H9 (cell line): Measurements from ENCODE around the gene NOS3. TPM values are rescaled to one million over a fixed set of nuclear protein-coding genes. Genes with fewer than 3 reads are reported as not detected.

Source experiments
- DNase-seq: peaks from one replicate; pipeline ENCODE4 v3.0.0-alpha.2; 2017
- H2AFZ ChIP-seq: one replicate; pipeline ENCODE4 v1.6.1; 2013; ENCODE audit warnings: mild to moderate bottlenecking, low read length, control low read depth, moderate library complexity
- H2AK5ac ChIP-seq: 2 replicates; pipeline ENCODE4 v1.6.1; 2013; ENCODE audit warnings: low read length, control low read depth, mixed read lengths; ENCODE audit not compliant: insufficient read length
- H2BK120ac ChIP-seq: one replicate; pipeline ENCODE4 v1.6.1; 2013; ENCODE audit warnings: low read depth, mild to moderate bottlenecking, low read length, control low read depth, inconsistent platforms; ENCODE audit not compliant: poor library complexity, severe bottlenecking
- H2BK12ac ChIP-seq: 2 replicates; pipeline ENCODE4 v1.6.1; 2013; ENCODE audit warnings: low read length, control low read depth, mixed read lengths, low read depth; ENCODE audit not compliant: insufficient read length
- H2BK15ac ChIP-seq: 2 replicates; pipeline ENCODE4 v1.6.1; 2013; ENCODE audit warnings: low read depth, low read length, control low read depth
- H2BK20ac ChIP-seq: one replicate; pipeline ENCODE4 v1.6.1; 2013; ENCODE audit warnings: low read depth, mild to moderate bottlenecking, low read length, control low read depth, inconsistent platforms; ENCODE audit not compliant: poor library complexity, severe bottlenecking
- H2BK5ac ChIP-seq: 2 replicates; pipeline ENCODE4 v1.6.1; 2013; ENCODE audit warnings: low read length, control low read depth, mixed read lengths; ENCODE audit not compliant: insufficient read length
- H3K14ac ChIP-seq: 2 replicates; pipeline ENCODE4 v1.6.1; 2013; ENCODE audit warnings: low read length, control low read depth; ENCODE audit not compliant: insufficient read depth
- H3K18ac ChIP-seq: 2 replicates; pipeline ENCODE4 v1.6.1; 2013; ENCODE audit warnings: low read depth, mild to moderate bottlenecking, mixed read lengths, low read length, control low read depth; ENCODE audit not compliant: insufficient read length
- H3K23ac ChIP-seq: 2 replicates; pipeline ENCODE4 v1.6.1; 2013; ENCODE audit warnings: low read length, control low read depth, mixed read lengths, low read depth; ENCODE audit not compliant: insufficient read length
- H3K23me2 ChIP-seq: 2 replicates; pipeline ENCODE4 v1.6.1; 2013; ENCODE audit warnings: low read depth, mild to moderate bottlenecking, mixed read lengths, low read length, control low read depth; ENCODE audit not compliant: insufficient read length, poor library complexity, severe bottlenecking
- H3K27ac ChIP-seq: 2 replicates; pipeline ENCODE4 v1.5.1; 2013; ENCODE audit warnings: low read length, control low read depth, mixed read lengths, low read depth; ENCODE audit not compliant: insufficient read length
- H3K27me3 ChIP-seq: 2 replicates; pipeline ENCODE4 v1.6.1; 2013; ENCODE audit warnings: low read length, control low read depth, inconsistent platforms; ENCODE audit not compliant: insufficient read depth
- H3K4ac ChIP-seq: 2 replicates; pipeline ENCODE4 v1.6.1; 2013; ENCODE audit warnings: low read depth, mild to moderate bottlenecking, control low read depth, inconsistent platforms, low read length, moderate library complexity
- H3K4me1 ChIP-seq: 2 replicates; pipeline ENCODE4 v1.6.1; 2013; ENCODE audit warnings: low read length, control low read depth, inconsistent platforms; ENCODE audit not compliant: insufficient read depth
- H3K4me2 ChIP-seq: 2 replicates; pipeline ENCODE4 v1.6.1; 2013; ENCODE audit warnings: low read length, control low read depth, mixed read lengths; ENCODE audit not compliant: insufficient read length, insufficient read depth
- H3K56ac ChIP-seq: 2 replicates; pipeline ENCODE4 v1.6.1; 2013; ENCODE audit warnings: low read depth, mild to moderate bottlenecking, mixed read lengths, low read length, control low read depth; ENCODE audit not compliant: insufficient read length
- H3K79me1 ChIP-seq: 2 replicates; pipeline ENCODE4 v1.6.1; 2013; ENCODE audit warnings: low read depth, mild to moderate bottlenecking, moderate library complexity, low read length, control low read depth, inconsistent platforms; ENCODE audit not compliant: insufficient read depth, poor library complexity, severe bottlenecking
- H3K79me2 ChIP-seq: 2 replicates; pipeline ENCODE4 v1.6.1; 2013; ENCODE audit warnings: low read length, control low read depth, inconsistent platforms; ENCODE audit not compliant: insufficient read depth
- H3K9ac ChIP-seq: 2 replicates; pipeline ENCODE4 v1.6.1; 2013; ENCODE audit warnings: low read length, control low read depth, mixed read lengths; ENCODE audit not compliant: insufficient read length; ENCODE audit errors: extremely low read depth
- H3K9me3 ChIP-seq: one replicate; pipeline ENCODE4 v1.6.1; 2013; ENCODE audit warnings: low read depth, low read length, inconsistent platforms; ENCODE audit not compliant: control insufficient read depth
- H3T11ph ChIP-seq: one replicate; pipeline ENCODE4 v1.6.1; 2013; ENCODE audit warnings: mild to moderate bottlenecking, low read length, control low read depth, inconsistent platforms
- H4K20me1 ChIP-seq: one replicate; pipeline ENCODE4 v1.6.1; 2013; ENCODE audit not compliant: control insufficient read depth, insufficient read length, insufficient read depth
- H4K5ac ChIP-seq: 2 replicates; pipeline ENCODE4 v1.6.1; 2013; ENCODE audit warnings: low read depth, mild to moderate bottlenecking, mixed read lengths, low read length, control low read depth; ENCODE audit not compliant: insufficient read length
- H4K8ac ChIP-seq: replicated peaks from 2 replicates; pipeline ENCODE4 v1.6.1; 2013; ENCODE audit warnings: low read length, control low read depth, mixed read lengths, low read depth; ENCODE audit not compliant: insufficient read length
- H4K91ac ChIP-seq: 2 replicates; pipeline ENCODE4 v1.6.1; 2013; ENCODE audit warnings: low read depth, mild to moderate bottlenecking, moderate library complexity, mixed read lengths, low read length, control low read depth; ENCODE audit not compliant: insufficient read length
- H3K27ac Mint-ChIP-seq, 3 experiments: 2 replicates in 2 of 3; 3 replicates in 1 of 3; pipeline ENCODE4 v1.8.0; 2020 to 2021; ENCODE audit warnings: mixed read lengths in 3 of 3, mild to moderate bottlenecking in 1 of 3, moderate library complexity in 1 of 3
- H3K27me3 Mint-ChIP-seq: 2 replicates; pipeline ENCODE4 v1.8.0; 2021; ENCODE audit warnings: low read depth, mild to moderate bottlenecking, moderate library complexity, mixed read lengths
- H3K36me3 Mint-ChIP-seq, 3 experiments: 2 replicates in 2 of 3; 3 replicates in 1 of 3; pipeline ENCODE4 v1.8.0; 2020 to 2021; ENCODE audit warnings: low read depth in 3 of 3, mixed read lengths in 3 of 3; ENCODE audit not compliant: insufficient read depth in 1 of 3
- H3K4me1 Mint-ChIP-seq, 2 experiments: 2 replicates each; pipeline ENCODE4 v1.8.0; 2020; ENCODE audit warnings: mixed read lengths in 2 of 2
- H3K4me3 Mint-ChIP-seq, 2 experiments: 2 replicates in 1 of 2; 3 replicates in 1 of 2; pipeline ENCODE4 v1.8.0; 2020 to 2021; ENCODE audit warnings: mild to moderate bottlenecking in 2 of 2, mixed read lengths in 2 of 2, moderate library complexity in 1 of 2
- H3K9me3 Mint-ChIP-seq, 2 experiments: 2 replicates in 1 of 2; 3 replicates in 1 of 2; pipeline ENCODE4 v1.8.0; 2020; ENCODE audit warnings: mild to moderate bottlenecking in 2 of 2, mixed read lengths in 2 of 2, moderate library complexity in 1 of 2
- CTCF ChIP-seq: fragments of 200-600 bp; sonication (generic); conservative IDR thresholded peaks from 3 replicates; pipeline ENCODE4 v1.8.0; 2021; ENCODE audit warnings: antibody characterized with exemption, mild to moderate bottlenecking
- WGBS: extraction: QIAGEN DNeasy Blood & Tissue Kit; methylation state at CpG from one replicate; pipeline ENCODE4 v1.1.7; 2013; ENCODE audit warnings: missing lambda C conversion rate, low lambda C conversion rate, mixed read lengths; ENCODE audit not compliant: insufficient read length; ENCODE audit errors: extremely low coverage; 5-methylcytosine and 5-hydroxymethylcytosine counted together
- total RNA-seq: library from RNA; stranded (reverse); gene quantifications from 2 replicates; pipeline ENCODE4 v1.2.1, GENCODE V29; 2021

NOS3 gene
- total RNA-seq, 1 experiment from 2014 or later = 4.5 TPM

- Mint-ChIP-seq H3K4me1 (peaks cover 21 to 51% of the 10 kb centered on the region in 2 experiments), H3K4me3 (peak overlapping the region in 1 of 2 experiments; percentile 74; a peak in 4 of 5 replicates), H3K27me3 (peaks cover 47% of the 10 kb centered on the region), H3K9me3 (no peaks in the 10 kb centered on the region), H3K27ac (peak overlapping the region in 1 of 3 experiments; percentile 91; a peak in 1 of 7 replicates), H3K36me3 (peaks cover 4 to 6% (median 6%) of the 10 kb centered on the region in 3 experiments; a peak in 6 of 7 replicates)
- H4K20me1 ChIP-seq = no peaks in the 10 kb centered on the region
- no peak overlapping the region for H3T11ph ChIP-seq
- H2AK5ac ChIP-seq = no peak overlapping the region
- no peak overlapping the region for H4K8ac ChIP-seq
- no peak overlapping the region for H2BK20ac ChIP-seq
- H3K23me2 ChIP-seq = peaks cover 4% of the 10 kb centered on the region
- no peak for TF ChIP-seq CTCF
- no peak overlapping the region for H3K27ac ChIP-seq
- H3K23ac ChIP-seq = no peak overlapping the region
- no peak overlapping the region for H3K56ac ChIP-seq
- no CpG with 5 or more reads among the region's 6 CpGs for WGBS
- no peak overlapping the region for H3K9ac ChIP-seq
- H3K79me2 ChIP-seq = no peaks in the 10 kb centered on the region
- H2BK15ac ChIP-seq = no peak overlapping the region
- H3K18ac ChIP-seq = no peak overlapping the region
- no peak overlapping the region for H4K91ac ChIP-seq
- no peaks in the 10 kb centered on the region for H3K9me3 ChIP-seq
- no peak for DNase-seq
- H4K5ac ChIP-seq = no peak overlapping the region
- no peak overlapping the region for H3K4me2 ChIP-seq
- H3K4me1 ChIP-seq = peaks cover 4% of the 10 kb centered on the region; the same call in 1 of the 2 replicates
- no peak overlapping the region; the same call in 1 of the 2 replicates for H3K14ac ChIP-seq
- no peak overlapping the region for H2BK12ac ChIP-seq
- H3K79me1 ChIP-seq = no peaks in the 10 kb centered on the region
- no peaks in the 10 kb centered on the region; the same call in 1 of the 2 replicates for H3K27me3 ChIP-seq
- H2BK5ac ChIP-seq = no peak overlapping the region
- H2AFZ ChIP-seq = no peak overlapping the region
- H2BK120ac ChIP-seq = no peak overlapping the region
- H3K4ac ChIP-seq = no peak overlapping the region
Measured at GRCh38 chr7:151012031-151012692, 21.3 kb downstream of the NOS3 start.
